GM11168 (cell line): Measurements from ENCODE around the gene DOCK7.
"Not testable (repeated sequence)": the region's sequence is repeated elsewhere in the genome, so short reads cannot be mapped to it uniquely, and the experiment has no call there.

Experiments used
- in situ Hi-C: fragments of 300-500 bp; cut with MboI; formaldehyde crosslinking; loops from one replicate; pipeline ENCODE4 v1.12.0; 2022; ENCODE audit warnings: low sequenced_read_pairs; ENCODE audit not compliant: unreplicated experiment

Gene DOCK7

GRCh38 chr1:62567182-62567581 is 121.0 kb downstream of the DOCK7 start:
- in situ Hi-C loops = not testable (repeated sequence)

GRCh38 chr1:62561306-62561705 is 126.9 kb downstream of the DOCK7 start:
- in situ Hi-C loops = no loop called here

- in situ Hi-C loops = no loop called here
These were observed 143.6 kb downstream of the DOCK7 start for GRCh38 chr1:62544570-62544969.

DNA sequence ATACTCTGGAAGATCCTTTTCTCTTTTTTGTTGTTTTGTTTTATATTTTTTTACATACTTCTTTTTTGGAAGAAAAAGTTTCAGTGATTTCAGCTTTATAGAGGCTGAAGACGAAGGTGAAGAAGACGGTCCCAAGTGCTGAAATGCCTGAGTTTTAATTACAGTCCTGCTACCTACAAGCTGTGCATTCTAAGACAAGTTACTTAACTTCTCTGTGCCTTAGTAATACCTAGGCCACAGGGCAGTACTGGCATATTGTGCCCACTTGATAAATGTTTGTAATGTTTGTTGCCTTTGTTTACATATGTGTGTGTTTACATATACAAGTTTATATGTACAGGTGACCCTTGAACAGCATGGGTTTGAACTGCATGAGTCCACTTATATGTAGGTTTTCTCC is 147.1 kb downstream of the DOCK7 start:
- in situ Hi-C loops = no loop called here

DNA sequence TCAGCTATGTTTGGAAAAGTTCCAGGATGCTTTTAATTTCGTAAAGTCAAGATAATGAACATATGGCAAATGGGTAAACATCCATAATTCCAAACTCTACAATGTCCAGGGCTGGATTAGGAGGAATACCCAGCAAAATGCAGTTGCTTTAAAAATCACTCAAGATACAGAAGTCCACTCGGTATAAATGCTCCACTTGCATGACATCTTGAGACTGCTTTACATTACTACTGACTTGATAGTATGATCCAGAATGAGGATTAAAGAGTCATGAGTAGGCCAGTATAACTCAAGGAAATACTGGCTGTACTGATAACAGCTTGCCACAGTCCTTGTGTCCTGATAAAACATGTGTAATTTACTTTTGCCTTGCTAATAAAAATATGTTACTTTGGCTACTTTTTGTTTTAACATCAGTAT is 149.1 kb downstream of the DOCK7 start:
- in situ Hi-C loops = no loop called here

- in situ Hi-C loops = no loop called here
These were observed 151.3 kb downstream of the DOCK7 start for GRCh38 chr1:62536865-62537264.

DNA sequence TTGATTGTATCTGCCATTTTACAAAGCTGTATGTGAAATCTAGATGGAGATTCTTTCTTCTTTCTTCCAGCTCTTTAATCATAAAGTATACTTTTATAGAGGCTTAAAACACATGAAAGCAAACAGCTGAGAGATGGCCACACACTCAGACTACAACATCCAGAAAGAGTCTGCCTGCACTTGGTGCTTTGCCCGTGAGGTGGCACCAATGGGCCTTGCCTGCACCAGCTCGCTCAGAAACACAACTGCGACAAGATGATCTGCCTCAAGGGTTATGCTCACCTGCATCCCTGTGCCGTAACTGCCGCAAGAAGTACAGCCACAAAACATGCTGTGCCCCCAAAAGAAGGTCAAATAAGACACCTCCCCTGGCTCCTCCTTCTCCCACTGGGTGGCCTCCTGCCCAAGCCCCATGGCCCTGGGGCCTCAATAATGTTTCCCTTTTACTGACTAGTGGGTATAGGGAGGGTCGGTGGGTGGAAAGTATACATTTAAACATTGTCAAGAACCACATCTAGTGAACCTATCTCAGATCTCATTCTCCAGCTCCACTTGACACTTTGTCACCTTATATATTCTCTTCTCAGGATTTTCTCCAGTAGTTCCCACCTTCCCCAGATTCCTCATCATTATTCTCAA is 157.6 kb downstream of the DOCK7 start:
- in situ Hi-C loops = no loop called here

DNA sequence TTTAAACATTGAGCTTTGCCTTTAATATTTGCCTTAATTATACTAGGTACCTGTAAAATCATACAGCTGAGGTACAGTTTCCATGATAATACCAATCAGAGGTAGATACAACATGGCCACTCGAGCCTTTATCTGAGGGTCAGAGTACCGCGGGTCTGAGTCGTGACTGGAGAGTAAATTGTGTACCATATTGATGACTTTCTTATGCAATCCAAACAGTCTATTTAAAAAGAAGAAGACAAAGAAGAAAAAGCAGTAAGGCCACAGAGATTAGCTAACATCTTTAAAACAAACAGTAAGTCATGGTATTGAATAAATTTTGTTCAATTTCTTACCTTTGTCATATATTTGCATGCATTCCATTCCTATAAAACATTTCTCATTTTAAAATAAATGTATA is 159.0 kb downstream of the DOCK7 start:
- in situ Hi-C loops = no loop called here

GRCh38 chr1:62528015-62528414 is 160.2 kb downstream of the DOCK7 start:
- in situ Hi-C loops = no loop called here

DNA sequence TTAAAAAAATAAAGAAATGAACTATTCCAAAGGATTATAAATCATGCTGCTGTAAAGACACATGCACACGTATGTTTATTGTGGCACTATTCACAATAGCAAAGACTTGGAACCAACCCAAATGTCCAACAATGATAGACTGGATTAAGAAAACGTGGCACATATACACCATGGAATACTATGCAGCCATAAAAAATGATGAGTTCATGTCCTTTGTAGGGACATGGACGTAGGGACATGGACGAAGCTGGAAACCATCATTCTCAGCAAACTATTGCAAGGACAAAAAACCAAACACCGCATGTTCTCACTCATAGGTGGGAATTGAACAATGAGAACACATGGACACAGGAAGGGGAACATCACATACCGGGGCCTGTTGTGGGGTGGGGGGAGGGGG is 160.8 kb downstream of the DOCK7 start:
- in situ Hi-C loops = not testable (repeated sequence)

DNA sequence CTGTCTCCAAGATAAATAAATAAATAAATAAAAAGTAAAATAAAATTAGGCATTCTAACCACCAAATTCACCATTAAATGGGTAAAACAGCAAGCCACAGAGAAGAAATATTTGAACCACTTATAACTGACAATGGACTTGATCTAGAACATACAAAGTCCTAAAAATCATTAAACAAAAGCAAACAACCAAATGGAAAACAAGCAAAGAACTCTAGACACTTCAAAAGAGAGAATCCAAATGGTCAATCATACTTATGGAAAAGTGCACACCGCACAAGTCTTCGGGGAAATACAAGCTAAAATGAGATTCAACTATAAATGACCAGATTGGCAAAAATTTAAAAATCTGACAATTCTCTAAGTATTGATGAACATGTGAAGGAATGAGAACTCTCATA is 164.3 kb downstream of the DOCK7 start:
- in situ Hi-C loops = no loop called here

- in situ Hi-C loops = no loop called here
These were observed 171.6 kb downstream of the DOCK7 start for GRCh38 chr1:62516600-62516999.

DNA sequence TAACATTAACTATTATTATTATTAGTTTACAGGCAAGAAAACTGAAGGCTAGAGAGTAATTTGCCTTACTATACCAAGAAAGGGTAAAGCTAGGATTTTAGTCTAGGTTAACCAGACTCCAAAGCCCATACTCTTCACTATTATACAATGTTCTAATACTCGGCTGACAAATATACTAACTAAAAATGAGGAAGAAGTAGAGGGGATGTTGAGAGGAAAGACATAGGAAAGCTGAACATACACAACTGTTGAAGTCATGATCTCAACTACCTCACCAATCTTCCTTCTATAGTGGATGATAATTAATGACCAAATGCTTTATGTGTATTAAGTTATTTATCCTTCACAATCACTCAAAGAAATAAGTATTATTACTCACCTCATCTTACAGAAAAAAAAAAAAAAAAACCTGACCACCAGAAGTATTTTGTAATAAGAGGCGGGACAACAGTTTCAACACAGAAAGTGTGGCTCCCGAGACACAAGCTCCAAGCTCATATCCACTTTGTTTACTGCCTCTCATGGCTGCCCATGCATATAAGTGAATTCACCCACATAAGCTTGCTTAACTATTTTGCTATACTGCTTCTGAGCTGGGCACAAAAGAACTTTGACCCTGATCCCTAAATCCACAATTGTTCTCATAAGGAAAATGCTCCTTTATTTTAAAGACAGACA is 173.3 kb downstream of the DOCK7 start:
- in situ Hi-C loops = no loop called here

DNA sequence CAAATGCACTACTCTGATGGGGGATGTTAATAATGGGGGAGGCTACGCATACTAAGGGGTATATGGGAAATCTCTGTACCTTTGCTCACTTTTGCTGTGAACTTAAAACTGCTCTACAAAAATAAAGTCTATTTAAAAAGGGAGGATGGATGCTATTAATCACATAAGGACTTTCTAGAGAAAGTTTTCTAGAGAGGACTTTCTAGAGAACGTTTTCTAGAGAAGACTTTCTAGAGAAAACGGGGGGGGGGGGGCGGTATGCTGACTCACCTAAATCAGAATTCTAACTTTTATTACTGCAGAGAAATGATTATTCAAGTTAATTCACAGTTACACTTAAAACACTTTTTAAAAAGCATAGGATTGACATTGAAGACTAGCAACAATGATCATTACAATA is 175.2 kb downstream of the DOCK7 start:
- in situ Hi-C loops = no loop called here

DNA sequence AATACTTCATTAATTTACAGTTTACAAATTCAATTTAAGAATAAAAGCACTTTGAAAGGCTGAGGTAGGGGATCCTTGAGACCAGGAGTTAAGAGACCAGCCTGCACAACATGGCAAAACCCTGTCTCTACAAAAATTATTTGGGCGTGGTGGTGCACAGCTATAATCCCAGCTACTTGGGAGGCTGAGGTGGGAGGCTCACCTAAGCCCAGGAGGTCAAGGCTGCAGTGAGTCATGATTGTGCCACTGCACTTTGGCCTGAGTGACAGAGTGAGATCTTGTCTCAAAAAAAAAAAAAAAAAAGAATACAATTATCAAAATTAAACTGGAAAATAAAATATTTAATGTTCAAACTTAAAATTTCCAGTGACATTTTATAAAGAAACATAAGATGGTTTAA is 179.2 kb downstream of the DOCK7 start:
- in situ Hi-C loops = loop anchor here (5.0 kb wide), 1 partner anchor 238 kb away; no protein-coding TSS in a partner anchor

- in situ Hi-C loops = loop anchor here (5.0 kb wide), 1 partner anchor 239 kb away; no protein-coding TSS in a partner anchor
These were observed 179.9 kb downstream of the DOCK7 start for GRCh38 chr1:62508187-62508758.

- in situ Hi-C loops = no loop called here
These were observed 188.0 kb downstream of the DOCK7 start for GRCh38 chr1:62500210-62500609.

GRCh38 chr1:62494137-62494536 is 194.0 kb downstream of the DOCK7 start:
- in situ Hi-C loops = no loop called here

DNA sequence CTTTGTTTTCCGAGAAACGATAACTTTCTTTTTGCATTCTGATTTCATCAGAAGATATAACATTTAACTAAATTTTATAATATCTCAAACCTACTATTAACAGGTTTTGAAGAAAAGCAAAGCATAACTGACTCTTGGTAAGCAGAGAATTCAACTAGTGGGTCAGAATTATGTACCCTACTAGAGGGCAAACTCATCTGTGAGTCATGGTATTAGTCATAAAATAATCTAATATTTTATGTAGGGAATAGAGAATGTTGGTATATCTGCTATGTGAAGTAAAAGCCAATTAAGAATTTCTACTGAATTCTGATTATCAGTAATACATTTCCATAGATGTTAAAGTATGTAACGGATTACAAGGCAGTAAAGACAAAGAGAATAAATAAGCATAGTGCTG is 194.5 kb downstream of the DOCK7 start:
- in situ Hi-C loops = no loop called here

DNA sequence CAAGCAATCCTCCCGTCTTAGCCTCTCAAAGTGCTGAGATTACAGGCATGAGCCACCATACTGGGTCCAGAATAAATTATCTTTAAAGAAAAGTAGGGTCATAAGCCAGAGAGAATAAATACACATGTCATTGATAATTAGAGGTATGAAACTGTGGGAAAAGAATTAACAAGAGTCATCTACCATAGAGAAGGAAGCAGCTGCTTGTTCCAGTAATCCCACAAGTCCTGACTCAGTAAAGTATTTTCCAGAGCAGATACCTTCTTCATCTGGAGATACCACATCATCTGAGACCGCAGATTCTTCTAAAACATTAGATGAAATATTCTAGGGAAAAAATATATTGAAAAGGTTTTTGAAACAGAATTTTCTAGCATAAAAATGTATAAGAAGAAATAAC is 195.7 kb downstream of the DOCK7 start:
- in situ Hi-C loops = no loop called here

DNA sequence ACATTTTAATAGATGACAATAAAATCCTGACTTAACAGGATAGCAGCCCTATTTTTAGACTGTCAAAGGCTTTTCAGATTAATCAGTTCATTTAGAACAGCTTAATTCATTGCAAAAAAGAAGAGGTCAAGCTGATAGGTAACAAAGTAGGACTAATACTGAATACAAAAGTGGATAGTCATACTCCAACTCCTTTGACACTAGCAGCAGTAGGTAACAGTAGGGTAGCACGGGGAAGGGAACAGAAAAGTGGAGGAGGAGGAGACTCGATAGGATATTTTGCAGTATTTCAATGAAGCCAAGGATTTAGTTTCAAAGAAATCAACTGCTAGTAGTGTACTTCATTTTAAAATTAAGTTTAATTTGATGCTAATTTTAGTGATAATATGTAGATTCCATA is 200.2 kb downstream of the DOCK7 start:
- in situ Hi-C loops = no loop called here
